Pancreas (tissue), 10 donors: ENCODE data around the gene SLC39A1. TPM values are rescaled to one million over a fixed set of nuclear protein-coding genes. Genes with fewer than 3 reads are reported as not detected.

ENCODE experiments used
- ATAC-seq, 4 donors: fragments of 200-7000 bp; cut with Tn5 transposase; one replicate each; pipeline versions ENCODE4 v1.8.0 to v1.9.1; 2020; ENCODE audit warnings: mild to moderate bottlenecking in 4 of 4, moderate library complexity in 4 of 4
- DNase-seq, 6 donors: peaks; one replicate each; pipeline ENCODE4 v3.0.0-alpha.2; 2020
- FAIRE-seq: peaks from 2 replicates; lab custom pipeline; 2012; peaks lifted over from hg19 to GRCh38; lab: Jason Lieb, UNC
- H3K27ac ChIP-seq, 4 donors: fragments of 200-600 bp; sonication (generic); 1 replicate in 3 of 4; 2 replicates in 1 of 4; pipeline versions ENCODE4 v1.5.0 to v1.8.0; 2020
- H3K27me3 ChIP-seq, 4 donors: fragments of 200-600 bp; one replicate each; pipeline ENCODE4 v1.8.0; 2021
- H3K36me3 ChIP-seq, 3 donors: fragments of 200-600 bp; sonication (generic) in 1 of 3; one replicate each; pipeline versions ENCODE4 v1.5.0 to v1.8.0; 2020 to 2021
- H3K4me1 ChIP-seq, 3 donors: fragments of 200-600 bp; one replicate each; pipeline ENCODE4 v1.8.0; 2021
- H3K4me3 ChIP-seq, 4 donors: fragments of 200-600 bp; sonication (generic) in 2 of 4; one replicate each; pipeline versions ENCODE4 v1.5.0 to v1.8.0; 2020 to 2021
- H3K9me3 ChIP-seq, 4 donors: fragments of 200-600 bp; one replicate each; pipeline ENCODE4 v1.8.0; 2021
- WGBS, 2 donors: extraction: QIAGEN DNeasy Blood & Tissue Kit; methylation state at CpG; one replicate each; pipeline ENCODE4 v1.1.7; 2013; 5-methylcytosine and 5-hydroxymethylcytosine counted together
- intact Hi-C, 3 donors: fragments of 100-400 bp; cut with DNase I; formaldehyde crosslinking; loops; one replicate each; pipeline versions ENCODE4 v1.11.1 to v1.14.2; 2022
- polyA plus RNA-seq, 2 donors: library from polyadenylated mRNA; stranded (reverse); fragments of 200-250 nt; gene quantifications; one replicate each; pipeline ENCODE4 v1.2.3, GENCODE V29; 2013
- total RNA-seq, 6 donors: library from RNA; stranded (reverse); fragmentation: NEBNext Ultra II Directional in 4 of 6; extraction: Animal tissue kit (Norgen Biotek cat#: 25700) in 4 of 6; gene quantifications; one replicate each; pipeline versions ENCODE4 v1.2.1 to v1.2.4, GENCODE V29; 2021 to 2023
- TF ChIP-seq, protein P1 (sequence below), 4 donors: fragments of 200-600 bp; sonication (generic) in 3 of 4; IDR thresholded peaks; one replicate each; pipeline versions ENCODE4 v1.5.0 to v1.8.0; 2021; ENCODE audit warnings: antibody characterized with exemption in 4 of 4
- donor health status: healthy with polysubstance abuse.
- donor health status: DM: no; HTN: no; CAD: no; lungs with moderate emphysema.
- donor health status: DM: no; HTN: no; CAD: no.
- donor health status: control.
- donor health status: control.
- donor health status: Bipolar disorder and iron deficiency.
- donor health status: DM: yes; HTN: yes; CAD: no.
- donor health status: DM: no; HTN: no; CAD: no.
- donor health status: DM: no; HTN: no; CAD: no.
- donor health status: DM: yes; HTN: yes; CAD: no.

Gene SLC39A1
- total and polyA plus RNA-seq, 8 donors = 20.0 to 46.1 (median 27.0) TPM

- peaks cover 7 to 27% (median 10%) of the 10 kb centered on the region in 3 donors for H3K4me1 ChIP-seq
- no peak for FAIRE-seq
Measured at GRCh38 chr1:153957744-153958110, 5.6 kb downstream of the SLC39A1 start.

GRCh38 chr1:153956997-153957715 lies 6.2 kb downstream of the SLC39A1 start:
- no peaks in the 10 kb centered on the region for H3K27me3 ChIP-seq
- WGBS, 2 donors = 29 to 34% methylated on average over 6 of the region's 6 CpGs
- TF ChIP-seq, protein P1, sequence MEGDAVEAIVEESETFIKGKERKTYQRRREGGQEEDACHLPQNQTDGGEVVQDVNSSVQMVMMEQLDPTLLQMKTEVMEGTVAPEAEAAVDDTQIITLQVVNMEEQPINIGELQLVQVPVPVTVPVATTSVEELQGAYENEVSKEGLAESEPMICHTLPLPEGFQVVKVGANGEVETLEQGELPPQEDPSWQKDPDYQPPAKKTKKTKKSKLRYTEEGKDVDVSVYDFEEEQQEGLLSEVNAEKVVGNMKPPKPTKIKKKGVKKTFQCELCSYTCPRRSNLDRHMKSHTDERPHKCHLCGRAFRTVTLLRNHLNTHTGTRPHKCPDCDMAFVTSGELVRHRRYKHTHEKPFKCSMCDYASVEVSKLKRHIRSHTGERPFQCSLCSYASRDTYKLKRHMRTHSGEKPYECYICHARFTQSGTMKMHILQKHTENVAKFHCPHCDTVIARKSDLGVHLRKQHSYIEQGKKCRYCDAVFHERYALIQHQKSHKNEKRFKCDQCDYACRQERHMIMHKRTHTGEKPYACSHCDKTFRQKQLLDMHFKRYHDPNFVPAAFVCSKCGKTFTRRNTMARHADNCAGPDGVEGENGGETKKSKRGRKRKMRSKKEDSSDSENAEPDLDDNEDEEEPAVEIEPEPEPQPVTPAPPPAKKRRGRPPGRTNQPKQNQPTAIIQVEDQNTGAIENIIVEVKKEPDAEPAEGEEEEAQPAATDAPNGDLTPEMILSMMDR (IDR thresholded peaks at IDR 0.05) = no peak
- peaks cover 5 to 22% (median 5%) of the 10 kb centered on the region in 3 donors for H3K4me1 ChIP-seq
- H3K27ac ChIP-seq = peak overlapping the region in 2 of 4 donors; percentile 67 to 91
- DNase-seq (peak in 1 of 6 donors; percentile 9), ATAC-seq (no peak), FAIRE-seq (no peak)
- intact Hi-C loops = no loop called here
- H3K4me3 ChIP-seq = peak overlapping the region; percentile 67 to 91 (median 78)
- H3K9me3 ChIP-seq = no peaks in the 10 kb centered on the region
- H3K36me3 ChIP-seq = peaks cover 0 to 13% (median 4%) of the 10 kb centered on the region in 3 donors

More at GRCh38 chr1:153957744-153958110, 5.6 kb downstream of the SLC39A1 start:
- Histone ChIP-seq H3K36me3 (peaks cover 0 to 7% (median 0%) of the 10 kb centered on the region in 3 donors), H3K4me3 (peak overlapping the region; percentile 67 to 91 (median 78)), H3K9me3 (no peaks in the 10 kb centered on the region), H3K27ac (peak overlapping the region in 3 of 4 donors; percentile 67 to 91 (median 79)), H3K27me3 (no peaks in the 10 kb centered on the region)
- 0% methylated on average over 12 to 13 of the region's 13 CpGs for WGBS, 2 donors
- DNase-seq = no peak
- TF ChIP-seq, protein P1 (IDR thresholded peaks at IDR 0.05) = no peak
- ATAC-seq = peak in 3 of 4 donors; percentile 0 to 5 (median 3)
- intact Hi-C loops = no loop called here

DNA sequence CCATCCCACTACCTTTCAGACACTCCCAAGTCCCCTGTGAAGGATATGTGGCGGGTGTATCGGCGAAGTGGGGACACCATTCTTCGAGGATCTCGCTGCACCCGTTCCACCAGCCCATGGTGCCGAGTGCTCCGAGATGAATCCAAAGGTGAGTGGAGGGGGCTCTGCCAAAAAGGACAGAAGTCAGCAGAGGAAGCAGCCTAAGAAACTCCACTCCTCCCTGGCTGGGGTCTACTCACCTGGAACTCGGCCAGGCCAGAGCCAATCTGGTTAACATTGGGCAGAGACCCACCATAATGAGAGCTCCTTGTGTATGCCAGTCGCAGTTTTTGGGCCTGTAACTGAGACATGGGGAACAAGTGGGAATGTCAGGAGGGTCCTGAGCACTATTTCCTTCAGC lies 8.5 kb downstream of the SLC39A1 start:
- Histone ChIP-seq H3K36me3 (peaks cover 0 to 28% (median 6%) of the 10 kb centered on the region in 3 donors), H3K9me3 (no peaks in the 10 kb centered on the region), H3K27me3 (no peaks in the 10 kb centered on the region), H3K4me1 (peaks cover 0 to 13% (median 4%) of the 10 kb centered on the region in 3 donors), H3K4me3 (no peak overlapping the region), H3K27ac (no peak overlapping the region)
- DNase-seq (peak in 1 of 6 donors; percentile 55), FAIRE-seq (no peak), ATAC-seq (no peak)
- 90 to 95% methylated on average over 10 of the region's 10 CpGs for WGBS, 2 donors
- intact Hi-C loops = no loop called here
- TF ChIP-seq, protein P1 (IDR thresholded peaks at IDR 0.05) = no peak

GRCh38 chr1:153953859-153954365 lies 9.4 kb downstream of the SLC39A1 start:
- Histone ChIP-seq H3K4me3 (no peak overlapping the region), H3K27ac (no peak overlapping the region), H3K9me3 (no peaks in the 10 kb centered on the region), H3K36me3 (peaks cover 0 to 28% (median 6%) of the 10 kb centered on the region in 3 donors), H3K4me1 (peaks cover 0 to 13% (median 4%) of the 10 kb centered on the region in 3 donors), H3K27me3 (no peaks in the 10 kb centered on the region)
- DNase-seq (peak in 1 of 6 donors; percentile 9), FAIRE-seq (no peak), ATAC-seq (no peak)
- TF ChIP-seq, protein P1 (IDR thresholded peaks at IDR 0.05) = no peak
- 71% methylated on average over 4 of the region's 4 CpGs for WGBS, 2 donors
- intact Hi-C loops = no loop called here
